K562 (cell line): Measurements from ENCODE around the gene TRDMT1. TPM values are rescaled to one million over a fixed set of nuclear protein-coding genes. Genes with fewer than 3 reads are reported as not detected.
A peak's percentile ranks its signal among the peaks of the same experiment; 100 is the strongest.

ENCODE experiments used
- ATAC-seq: fragments of 200-7000 bp; cut with Tn5 transposase; 3 replicates; pipeline ENCODE4 v1.9.1; 2020; ENCODE audit warnings: moderate library complexity
- BruUV-seq: library from RNA; stranded (reverse); fragments of 400-500 nt; replicated peaks from 2 replicates; lab custom pipeline; 2021; lab: Mats Ljungman, UMichigan
- CTCF ChIA-PET: fragments of 300-600 bp; formaldehyde crosslinking; extraction: SDS; loops from one replicate; lab custom pipeline; 2021; ENCODE audit warnings: low intra/inter-chr PET ratio; lab: Yijun Ruan, JAX
- POLR2A ChIA-PET: fragments of 300-600, 350-650 bp; sonication (Branson Sonifier 250); formaldehyde crosslinking; extraction: SDS; loops from one replicate; lab custom pipeline; 2021; ENCODE audit warnings: antibody characterized with exemption, inconsistent platforms; lab: Yijun Ruan, JAX
- DNase-seq, 4 experiments: peaks; one replicate each; pipeline versions ENCODE4 v3.0.0 to v3.0.0-alpha.2; 2011 to 2018; ENCODE audit warnings: low spot score in 3 of 4, mixed read lengths in 3 of 4; ENCODE audit errors: extremely low read depth in 1 of 4
- FAIRE-seq: peaks from 2 replicates; lab custom pipeline; 2011; peaks lifted over from hg19 to GRCh38; lab: Jason Lieb, UNC
- H2AFZ ChIP-seq: 2 replicates; pipeline ENCODE4 v1.6.0; 2011; ENCODE audit warnings: low read depth, low read length, control low read depth, inconsistent platforms
- H3K27ac ChIP-seq: fragments of 200-600 bp; 3 replicates; pipeline ENCODE4 v1.8.0; 2011; ENCODE audit warnings: low read depth, mild to moderate bottlenecking, control low read depth, inconsistent platforms, low read length, moderate library complexity, mixed read lengths; ENCODE audit errors: extremely low read depth
- H3K27me3 ChIP-seq, 2 experiments: fragments of 300-600 bp in 1 of 2; 2 replicates in 1 of 2; 3 replicates in 1 of 2; pipeline versions ENCODE4 v1.6.0 to v1.8.0; 2011; ENCODE audit warnings: inconsistent platforms in 2 of 2, low read length in 2 of 2, mild to moderate bottlenecking in 1 of 2, mixed read lengths in 1 of 2, moderate library complexity in 1 of 2; ENCODE audit not compliant: control insufficient read depth in 2 of 2, insufficient read depth in 2 of 2
- H3K36me3 ChIP-seq: fragments of 300-600 bp; 3 replicates; pipeline ENCODE4 v1.8.0; 2011; ENCODE audit warnings: mild to moderate bottlenecking, low read length, inconsistent platforms; ENCODE audit not compliant: control insufficient read depth, insufficient read depth
- H3K4me1 ChIP-seq, 2 experiments: fragments of 200-600 bp in 1 of 2; replicated peaks in 1 of 2; 2 replicates in 1 of 2; 3 replicates in 1 of 2; pipeline versions ENCODE4 v1.5.1 to v1.8.0; 2011; ENCODE audit warnings: inconsistent platforms in 2 of 2, low read length in 2 of 2, mild to moderate bottlenecking in 1 of 2, mixed read lengths in 1 of 2, moderate library complexity in 1 of 2; ENCODE audit not compliant: control insufficient read depth in 2 of 2, insufficient read depth in 2 of 2
- H3K4me2 ChIP-seq: 2 replicates; pipeline ENCODE4 v1.6.1; 2011; ENCODE audit warnings: low read length, control low read depth, inconsistent platforms, mixed read lengths; ENCODE audit not compliant: insufficient read depth
- H3K4me3 ChIP-seq: fragments of 200-600 bp; sonication (generic), shearing (Covaris generic); 2 replicates; pipeline ENCODE4 v1.5.1; 2016; ENCODE audit warnings: control low read depth, inconsistent platforms
- H3K79me2 ChIP-seq: fragments of 200-600 bp; 3 replicates; pipeline ENCODE4 v1.8.0; 2011; ENCODE audit warnings: low read length, inconsistent platforms; ENCODE audit not compliant: control insufficient read depth, insufficient read depth
- H3K9ac ChIP-seq, 2 experiments: 2 replicates each; pipeline versions ENCODE4 v1.6.0 to v1.6.1; 2011; ENCODE audit warnings: low read depth in 2 of 2, low read length in 2 of 2, control low read depth in 1 of 2, inconsistent platforms in 1 of 2, mild to moderate bottlenecking in 1 of 2, mixed read lengths in 1 of 2; ENCODE audit not compliant: insufficient read depth in 1 of 2
- H3K9me1 ChIP-seq: one replicate; pipeline ENCODE4 v1.6.0; 2011; ENCODE audit warnings: inconsistent platforms, mild to moderate bottlenecking, low read length, moderate library complexity; ENCODE audit not compliant: control insufficient read depth, insufficient read depth
- H3K9me3 ChIP-seq: replicated peaks from 2 replicates; pipeline ENCODE4 v1.5.1; 2011; ENCODE audit warnings: low read depth, low read length, inconsistent platforms; ENCODE audit not compliant: control insufficient read depth, insufficient read depth
- H4K20me1 ChIP-seq: replicated peaks from 2 replicates; pipeline ENCODE4 v1.6.1; 2011; ENCODE audit warnings: low read length, inconsistent platforms, mixed read lengths; ENCODE audit not compliant: control insufficient read depth, insufficient read depth
- ATF3 ChIP-seq, 2 experiments: fragments of 450-650 bp in 1 of 2; sonication (generic) in 1 of 2; formaldehyde crosslinking in 1 of 2; IDR thresholded peaks in 1 of 2; conservative IDR thresholded peaks in 1 of 2; 2 replicates each; pipeline versions ENCODE4 v1.6.1 to v1.8.1; 2016 to 2023; ENCODE audit warnings: mild to moderate bottlenecking in 2 of 2, moderate library complexity in 2 of 2, inconsistent platforms in 1 of 2, missing genetic modification reagents in 1 of 2
- ATF7 ChIP-seq: fragments of 450-650 bp; IDR thresholded peaks from 2 replicates; pipeline ENCODE4 v1.7.1; 2014; ENCODE audit warnings: mild to moderate bottlenecking, moderate library complexity
- JUN ChIP-seq, 2 experiments: sonication (generic) in 1 of 2; formaldehyde crosslinking in 1 of 2; IDR thresholded peaks; 2 replicates each; pipeline versions ENCODE4 v1.6.1 to v1.8.0; 2012 to 2022; ENCODE audit warnings: borderline replicate concordance in 2 of 2, mild to moderate bottlenecking in 2 of 2, improper control_type of control experiment in 1 of 2, low read depth in 1 of 2, low read length in 1 of 2, missing genetic modification reagents in 1 of 2
- JUND ChIP-seq, 2 experiments: IDR thresholded peaks; 2 replicates in 1 of 2; 3 replicates in 1 of 2; pipeline ENCODE4 v1.6.1; 2011; ENCODE audit warnings: borderline replicate concordance in 2 of 2, low read depth in 2 of 2, low read length in 2 of 2, improper control_type of control experiment in 1 of 2, missing biosample characterization in 1 of 2, missing genetic modification characterization in 1 of 2, missing genetic modification reagents in 1 of 2
- MTA1 ChIP-seq: fragments of 450-650 bp; IDR thresholded peaks from 2 replicates; pipeline ENCODE4 v1.6.1; 2017; ENCODE audit warnings: borderline replicate concordance
- PBX2 ChIP-seq, 2 experiments: IDR thresholded peaks in 1 of 2; conservative IDR thresholded peaks in 1 of 2; 2 replicates each; pipeline ENCODE4 v1.6.1; 2016; ENCODE audit warnings: low read depth in 2 of 2, mild to moderate bottlenecking in 1 of 2, missing compliant biosample characterization in 1 of 2, missing genetic modification characterization in 1 of 2, moderate library complexity in 1 of 2
- PKNOX1 ChIP-seq: fragments of 450-650 bp; IDR thresholded peaks from 2 replicates; pipeline ENCODE4 v1.6.1; 2016
- PRDM10 ChIP-seq: fragments of 450-650 bp; IDR thresholded peaks from 2 replicates; pipeline ENCODE4 v1.6.1; 2018; ENCODE audit not compliant: partially characterized antibody
- RBBP5 ChIP-seq: fragments of 200-600 bp; sonication (generic); IDR thresholded peaks from 2 replicates; pipeline ENCODE4 v1.6.1; 2012; ENCODE audit warnings: borderline replicate concordance, mild to moderate bottlenecking, low read length, control low read depth, inconsistent platforms; ENCODE audit not compliant: insufficient read depth, poor library complexity, severe bottlenecking
- ZNF551 ChIP-seq: fragments of 250-450 bp; sonication (Bioruptor Pico); IDR thresholded peaks from 2 replicates; pipeline ENCODE4 v1.5.0; 2021; ENCODE audit warnings: mild to moderate bottlenecking, moderate library complexity
- WGBS: fragments of 100-300 bp; shearing (Covaris generic); methylation state at CpG from one replicate; pipeline ENCODE4 v1.1.6; 2016; ENCODE audit warnings: low coverage, mixed read lengths; ENCODE audit not compliant: insufficient coverage; ENCODE audit errors: missing lambda C conversion rate; 5-methylcytosine and 5-hydroxymethylcytosine counted together
- in situ Hi-C: fragments of 300-500 bp; cut with MboI; formaldehyde crosslinking; loops from 4 replicates; pipeline ENCODE4 v1.15.0; 2018; ENCODE audit warnings: inconsistent platforms, mixed read lengths
- intact Hi-C: fragments of 100-400 bp; cut with micrococcal nuclease; formaldehyde crosslinking; loops from 2 replicates; pipeline ENCODE4 v1.14.2; 2022
- polyA plus RNA-seq, 8 experiments: library from polyadenylated mRNA; depleted of rRNA in 4 of 8; stranded (reverse) in 5 of 8; unstranded in 3 of 8; fragments of >200 nt; fragmentation: Nextera tagmentation in 2 of 8; fragmentation: Illumina TruSeq in 1 of 8; extraction: Ambion mirVana in 2 of 8; extraction: Trizol in 1 of 8; gene quantifications; 2 replicates each; pipeline versions ENCODE4 v1.2.1 to v1.2.3, GENCODE V29; 2011 to 2014; ENCODE audit warnings: inconsistent platforms in 1 of 8, missing spikeins in 1 of 8
- total RNA-seq, 7 experiments: library from RNA; depleted of rRNA in 6 of 7; stranded (reverse); fragments of >200 nt in 6 of 7; fragmentation: Illumina TruSeq in 2 of 7; extraction: Trizol in 2 of 7; gene quantifications; 2 replicates each; pipeline versions ENCODE4 v1.2.1 to v1.2.3, GENCODE V29; 2011 to 2021; ENCODE audit warnings: low replicate concordance in 1 of 7

The TRDMT1 gene
- total and polyA plus RNA-seq, 9 of the 15 experiments (the other 6 are each of a cell fraction or from before 2014, with no cell fraction given) = 5.4 to 12.6 (median 9.3) TPM

GRCh38 chr10:17220652-17221100 is 19.2 kb upstream of the TRDMT1 start:
- H3K27me3 ChIP-seq = no peaks in the 10 kb centered on the region
- no peaks in the 10 kb centered on the region for H3K36me3 ChIP-seq
- DNase-seq (no peak), ATAC-seq (no peak), FAIRE-seq (no peak)
- CTCF ChIA-PET = no interaction called here
- POLR2A ChIA-PET = interaction anchor here (0.9 to 1.4 kb wide), 2 partner anchors 8 to 20 kb away, joined by 3 read pairs; partner anchors contain the start of gene VIM
- H3K4me2 ChIP-seq = no peak overlapping the region
- WGBS = 80% methylated on average over 1 of the region's 1 CpG
- peaks cover 6 to 18% of the 10 kb centered on the region in 2 experiments for H3K4me1 ChIP-seq
- in situ Hi-C loops (no loop called here), intact Hi-C loops (no loop called here)
- H4K20me1 ChIP-seq = no peaks in the 10 kb centered on the region
- no peaks in the 10 kb centered on the region for H3K79me2 ChIP-seq
- H3K27ac ChIP-seq = peak overlapping the region; percentile 29; the same call in 1 of the 3 replicates
- 0 out of 2 replicates have a peak overlapping the region, but pooled peaks have one; percentile 28 for H2AFZ ChIP-seq
- BruUV-seq = no TSS peak
- no peak overlapping the region for H3K4me3 ChIP-seq
- H3K9me1 ChIP-seq = no peaks in the 10 kb centered on the region
- no peak overlapping the region for H3K9ac ChIP-seq
- no peaks in the 10 kb centered on the region for H3K9me3 ChIP-seq
- TF ChIP-seq PRDM10 (peak; percentile 85), JUND (IDR thresholded peaks at IDR 0.05; ENCODE audit: borderline replicate concordance, low read depth, low read length) (0 out of 2 replicates have a peak, but pooled peaks have one; percentile 39), JUND (tag; IDR thresholded peaks at IDR 0.05; ENCODE audit: borderline replicate concordance, low read depth, low read length) (peak; percentile 45; the same call in 1 of the 3 replicates), ZNF551 (CRISPR knock-in tag) (no peak), JUN (IDR thresholded peaks at IDR 0.05; ENCODE audit: borderline replicate concordance, low read depth, low read length) (0 out of 2 replicates have a peak, but pooled peaks have one; percentile 24), JUN (CRISPR knock-in tag; IDR thresholded peaks at IDR 0.05; ENCODE audit: borderline replicate concordance) (no peak), ATF3 (IDR thresholded peaks at IDR 0.05) (peak; percentile 83), ATF3 (CRISPR knock-in tag; conservative IDR thresholded peaks at IDR 0.05) (no peak), MTA1 (no peak), PKNOX1 (peak; percentile 40; the same call in 1 of the 2 replicates), ATF7 (peak; percentile 77; the same call in 1 of the 2 replicates), RBBP5 (no peak), PBX2 (CRISPR knock-in tag; IDR thresholded peaks at IDR 0.05; ENCODE audit: low read depth) (no peak), PBX2 (tag; conservative IDR thresholded peaks at IDR 0.05; ENCODE audit: low read depth) (0 out of 2 replicates have a peak, but pooled peaks have one; percentile 12)
